Brain microvascular endothelial cell (primary cell): ENCODE measurements around the gene STIMATE.
A peak's percentile ranks its signal among the peaks of the same experiment; 100 is the strongest.

Experiments
- DNase-seq: peaks from one replicate; pipeline ENCODE4 v3.0.0-alpha.2; 2020
- H3K27ac ChIP-seq: fragments of 250-450 bp; sonication (Bioruptor Pico); 2 replicates; pipeline ENCODE4 v1.5.1; 2020; ENCODE audit warnings: mild to moderate bottlenecking, moderate library complexity
- H3K27me3 ChIP-seq: fragments of 250-450 bp; sonication (Bioruptor Pico); replicated peaks from 2 replicates; pipeline ENCODE4 v1.5.1; 2020; ENCODE audit warnings: mild to moderate bottlenecking
- H3K36me3 ChIP-seq: fragments of 250-450 bp; sonication (Bioruptor Pico); replicated peaks from 2 replicates; pipeline ENCODE4 v1.5.1; 2020; ENCODE audit warnings: mild to moderate bottlenecking
- H3K4me3 ChIP-seq: 2 replicates; pipeline ENCODE4 v1.5.1; 2011; ENCODE audit warnings: low read depth, mild to moderate bottlenecking, control low read depth, low read length, moderate library complexity
- CTCF ChIP-seq: IDR thresholded peaks from 2 replicates; pipeline ENCODE4 v1.5.1; 2011; ENCODE audit warnings: low read depth, mild to moderate bottlenecking, moderate library complexity, low read length, control low read depth, inconsistent platforms; ENCODE audit errors: missing control alignments
- in situ Hi-C: cut with HindIII; loops from 2 replicates; pipeline ENCODE4 v1.10.0; 2017; ENCODE audit warnings: low sequenced_read_pairs, low pct_ligation_motif_present

The STIMATE gene

GRCh38 chr3:52845691-52846431 is 51.5 kb downstream of the STIMATE start:
- peak; percentile 59 for TF ChIP-seq CTCF
- no peak for DNase-seq
- Histone ChIP-seq H3K4me3 (no peak overlapping the region), H3K36me3 (peaks cover 6% of the 10 kb centered on the region), H3K27ac (no peak overlapping the region), H3K27me3 (no peaks in the 10 kb centered on the region)
- in situ Hi-C loops: no loop called here

- Histone ChIP-seq H3K36me3 (peaks cover 6% of the 10 kb centered on the region), H3K27ac (no peak overlapping the region), H3K4me3 (no peak overlapping the region), H3K27me3 (no peaks in the 10 kb centered on the region)
- in situ Hi-C loops: no loop called here
- peak; percentile 31 for DNase-seq
- TF ChIP-seq CTCF: no peak
Observed at GRCh38 chr3:52845157-52845556, 52.2 kb downstream of the STIMATE start.

GRCh38 chr3:52844290-52844975 is 52.9 kb downstream of the STIMATE start:
- Histone ChIP-seq H3K27ac (no peak overlapping the region), H3K36me3 (peaks cover 4% of the 10 kb centered on the region)

GRCh38 chr3:52843881-52844280 is 53.5 kb downstream of the STIMATE start:
- TF ChIP-seq CTCF: no peak
- Histone ChIP-seq H3K27ac (no peak overlapping the region), H3K27me3 (no peaks in the 10 kb centered on the region), H3K36me3 (no peaks in the 10 kb centered on the region), H3K4me3 (no peak overlapping the region)
- DNase-seq: no peak
- in situ Hi-C loops: no loop called here

More at GRCh38 chr3:52844290-52844975, 52.9 kb downstream of the STIMATE start:
- DNase-seq: no peak
- TF ChIP-seq CTCF: no peak
- no peak overlapping the region for H3K4me3 ChIP-seq
- no peaks in the 10 kb centered on the region for H3K27me3 ChIP-seq
- in situ Hi-C loops: no loop called here

GRCh38 chr3:52843108-52843865 is 54.1 kb downstream of the STIMATE start:
- no peak for DNase-seq
- in situ Hi-C loops: no loop called here
- no peak overlapping the region for H3K27ac ChIP-seq
- TF ChIP-seq CTCF: no peak
- H3K36me3 ChIP-seq: no peaks in the 10 kb centered on the region
- no peaks in the 10 kb centered on the region for H3K27me3 ChIP-seq
- H3K4me3 ChIP-seq: no peak overlapping the region
